HepG2 (cell line): ENCODE measurements around the gene EYA2. TPM values are rescaled to one million over a fixed set of nuclear protein-coding genes. Genes with fewer than 3 reads are reported as not detected.

Source experiments
- ATAC-seq: fragments of 200-7000 bp; cut with Tn5 transposase; 3 replicates; pipeline ENCODE4 v1.9.1; 2020; ENCODE audit warnings: mild to moderate bottlenecking, moderate library complexity
- BruUV-seq: library from RNA; stranded (reverse); fragments of 400-500 nt; replicated peaks from 2 replicates; lab custom pipeline; 2021; lab: Mats Ljungman, UMichigan
- CTCF ChIA-PET: fragments of 300-600 bp; formaldehyde crosslinking; extraction: SDS; loops from one replicate; lab custom pipeline; 2021; ENCODE audit warnings: low total read pairs, inconsistent platforms, low intra/inter-chr PET ratio; lab: Yijun Ruan, JAX
- POLR2A ChIA-PET: fragments of 350-600 bp; sonication (Branson Sonifier 250); formaldehyde crosslinking; loops from one replicate; lab custom pipeline; 2020; ENCODE audit warnings: antibody characterized with exemption, inconsistent platforms; lab: Yijun Ruan, JAX
- DNase-seq: peaks from one replicate; pipeline ENCODE4 v3.0.0-alpha.2; 2015; ENCODE audit warnings: low spot score
- FAIRE-seq: peaks from 3 replicates; lab custom pipeline; 2011; peaks lifted over from hg19 to GRCh38; lab: Jason Lieb, UNC
- H2AFZ ChIP-seq: one replicate; pipeline ENCODE4 v1.6.1; 2011; ENCODE audit warnings: low read length, inconsistent platforms
- H3K27ac ChIP-seq: fragments of 300-600 bp; 3 replicates; pipeline ENCODE4 v1.8.0; 2011; ENCODE audit warnings: mixed run types, mild to moderate bottlenecking, mixed read lengths, low read length, inconsistent platforms; ENCODE audit not compliant: insufficient read depth; ENCODE audit errors: extremely low read length
- H3K27me3 ChIP-seq, 2 experiments: fragments of 200-600 bp in 1 of 2; 2 replicates in 1 of 2; 3 replicates in 1 of 2; pipeline versions ENCODE4 v1.6.0 to v1.8.0; 2011; ENCODE audit warnings: low read length in 2 of 2, mild to moderate bottlenecking in 2 of 2, moderate library complexity in 2 of 2, inconsistent platforms in 1 of 2; ENCODE audit not compliant: insufficient read depth in 2 of 2, control insufficient read depth in 1 of 2
- H3K36me3 ChIP-seq, 2 experiments: fragments of 200-600 bp in 1 of 2; replicated peaks in 1 of 2; 2 replicates in 1 of 2; 3 replicates in 1 of 2; pipeline versions ENCODE4 v1.5.1 to v1.8.0; 2011; ENCODE audit warnings: low read length in 2 of 2, inconsistent platforms in 1 of 2; ENCODE audit not compliant: insufficient read depth in 2 of 2, control insufficient read depth in 1 of 2
- H3K4me1 ChIP-seq: 2 replicates; pipeline ENCODE4 v1.5.1; 2012; ENCODE audit warnings: low read length, inconsistent platforms; ENCODE audit not compliant: insufficient read depth
- H3K4me2 ChIP-seq: 2 replicates; pipeline ENCODE4 v1.6.0; 2011; ENCODE audit warnings: low read depth, low read length, inconsistent platforms
- H3K4me3 ChIP-seq, 3 experiments: fragments of 200-600 bp in 1 of 3; sonication (generic), shearing (Covaris generic) in 1 of 3; replicated peaks in 1 of 3; 2 replicates each; pipeline ENCODE4 v1.5.1; 2011 to 2016; ENCODE audit warnings: low read length in 3 of 3, inconsistent platforms in 2 of 3, low read depth in 2 of 3, mild to moderate bottlenecking in 2 of 3, control low read depth in 1 of 3, mixed read lengths in 1 of 3; ENCODE audit not compliant: insufficient read depth in 1 of 3
- H3K79me2 ChIP-seq: one replicate; pipeline ENCODE4 v1.6.1; 2011; ENCODE audit warnings: low read length, inconsistent platforms; ENCODE audit not compliant: insufficient read depth
- H3K9ac ChIP-seq: 2 replicates; pipeline ENCODE4 v1.6.0; 2011; ENCODE audit warnings: mild to moderate bottlenecking, low read depth, low read length, inconsistent platforms; ENCODE audit not compliant: insufficient read depth
- H3K9me3 ChIP-seq: 2 replicates; pipeline ENCODE4 v1.5.1; 2012; ENCODE audit warnings: mild to moderate bottlenecking, low read length
- H4K20me1 ChIP-seq: 2 replicates; pipeline ENCODE4 v1.6.0; 2011; ENCODE audit warnings: inconsistent platforms, mild to moderate bottlenecking, low read length, moderate library complexity; ENCODE audit not compliant: insufficient read depth
- AGO1 ChIP-seq: fragments of 200-400 bp; formaldehyde crosslinking; IDR thresholded peaks from 2 replicates; pipeline ENCODE4 v1.6.1; 2017; ENCODE audit warnings: mild to moderate bottlenecking, low read depth, low read length, moderate library complexity; ENCODE audit not compliant: poor library complexity, severe bottlenecking
- EZH2 ChIP-seq: conservative IDR thresholded peaks from 2 replicates; pipeline ENCODE4 v1.6.1; 2012; ENCODE audit warnings: mild to moderate bottlenecking, low read depth, low read length, moderate library complexity
- IRF2 ChIP-seq: IDR thresholded peaks from 2 replicates; pipeline ENCODE4 v1.6.1; 2018; ENCODE audit warnings: missing genetic modification reagents, missing compliant biosample characterization
- MBNL3 ChIP-seq: fragments of 250-450 bp; sonication (Bioruptor Pico); conservative IDR thresholded peaks from 2 replicates; pipeline ENCODE4 v1.8.0; 2022; ENCODE audit warnings: mild to moderate bottlenecking, inconsistent platforms
- NFYB ChIP-seq: sonication (generic); formaldehyde crosslinking; IDR thresholded peaks from 2 replicates; pipeline ENCODE4 v1.4.0; 2020; ENCODE audit warnings: missing genetic modification reagents
- ZBTB46 ChIP-seq: sonication (generic); formaldehyde crosslinking; IDR thresholded peaks from 2 replicates; pipeline ENCODE4 v1.4.0; 2020; ENCODE audit warnings: mild to moderate bottlenecking, missing genetic modification reagents, borderline replicate concordance
- WGBS: methylation state at CpG from one replicate; pipeline ENCODE4 v1.1.6; 2017; ENCODE audit warnings: low lambda C conversion rate; 5-methylcytosine and 5-hydroxymethylcytosine counted together
- in situ Hi-C: cut with HindIII; loops from 2 replicates; pipeline ENCODE4 v1.10.0; 2017; ENCODE audit warnings: low pct_unique_long_range_greater_than_20kb; ENCODE audit not compliant: extremely low pct_ligation_motif_present
- intact Hi-C: fragments of 100-400 bp; cut with micrococcal nuclease; formaldehyde crosslinking; loops from one replicate; pipeline ENCODE4 v1.10.0; 2022; ENCODE audit not compliant: unreplicated experiment
- polyA plus RNA-seq, 8 experiments: library from polyadenylated mRNA; depleted of rRNA in 3 of 8; stranded (reverse) in 7 of 8; unstranded in 1 of 8; fragments of >200 nt; fragmentation: Illumina TruSeq in 4 of 8; extraction: Trizol in 4 of 8; gene quantifications; 2 replicates each; pipeline versions ENCODE4 v1.2.1 to v1.2.3, GENCODE V29; 2011 to 2016; ENCODE audit warnings: low read depth in 4 of 8, missing spikeins in 1 of 8, mixed read lengths in 1 of 8; ENCODE audit not compliant: insufficient read depth in 1 of 8
- total RNA-seq, 5 experiments: library from RNA; depleted of rRNA; stranded (reverse); fragments of >200 nt; fragmentation: Illumina TruSeq; extraction: Trizol; gene quantifications; 2 replicates each; pipeline ENCODE4 v1.2.3, GENCODE V29; 2016; ENCODE audit warnings: low read depth in 1 of 5

EYA2 gene
- total and polyA plus RNA-seq, 2 of the 13 experiments (the other 11 are each of a cell fraction or from before 2014, with no cell fraction given) = not detected

DNA sequence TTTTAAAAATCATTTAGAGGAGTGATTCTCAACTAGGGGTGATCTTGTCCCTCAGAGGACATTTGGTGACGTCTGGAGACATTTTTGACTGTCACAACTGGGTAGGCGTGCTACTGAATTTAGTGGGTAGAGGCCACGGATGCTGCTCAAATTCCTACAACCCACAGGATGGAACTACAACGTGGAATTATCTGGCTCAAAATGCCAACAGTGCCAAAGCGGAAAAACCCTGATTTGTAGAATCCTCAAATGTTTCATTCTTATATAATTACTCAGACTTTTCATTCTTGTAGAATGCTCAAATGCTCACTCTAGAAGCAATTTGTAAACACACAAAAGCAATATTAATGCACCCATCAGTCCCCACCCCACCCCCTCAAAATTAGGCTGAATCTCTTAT lies 232.1 kb downstream of the EYA2 start (continued):
- TF ChIP-seq ZBTB46 (CRISPR knock-in tag) = no peak
- TF ChIP-seq AGO1 = no peak
- TF ChIP-seq MBNL3 (CRISPR knock-in tag) = no peak

GRCh38 chr20:47127546-47127945 lies 232.9 kb downstream of the EYA2 start:
- no TSS peak for BruUV-seq
- WGBS = 50% methylated on average over 5 of the region's 5 CpGs

DNA sequence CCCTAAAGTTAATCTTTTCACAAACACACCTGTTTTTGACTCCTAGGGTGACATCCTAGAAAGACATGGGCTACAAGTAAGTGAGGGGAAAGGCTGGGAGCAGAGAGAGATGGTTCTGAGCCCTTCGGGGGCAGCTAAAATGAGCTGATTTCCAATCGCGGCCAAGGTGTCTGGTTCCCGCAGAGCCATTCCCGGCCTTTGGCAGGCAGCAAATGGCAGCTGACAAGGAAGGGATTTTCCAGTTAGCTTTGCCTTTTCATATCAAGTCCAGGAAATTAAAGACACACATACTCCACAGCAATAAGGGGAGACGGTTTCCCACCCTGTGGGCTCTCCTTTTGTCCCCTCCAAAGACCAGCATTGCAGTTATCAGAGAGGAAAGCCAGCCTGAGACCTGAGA lies 233.4 kb downstream of the EYA2 start:
- ATAC-seq = no peak
- no peak overlapping the region for H3K9ac ChIP-seq

More at GRCh38 chr20:47127546-47127945, 232.9 kb downstream of the EYA2 start:
- ATAC-seq = no peak
- H3K9ac ChIP-seq = no peak overlapping the region
- peaks cover 6 to 21% of the 10 kb centered on the region in 2 experiments; a peak in 4 of 5 replicates for H3K27me3 ChIP-seq
- no peak for DNase-seq
- H3K4me3 ChIP-seq = no peak overlapping the region
- ChIA-PET CTCF (no interaction called here), POLR2A (no interaction called here)
- no peaks in the 10 kb centered on the region for H3K9me3 ChIP-seq
- no peaks in the 10 kb centered on the region for H3K4me1 ChIP-seq
- no peaks in the 10 kb centered on the region for H3K79me2 ChIP-seq
- no peaks in the 10 kb centered on the region for H4K20me1 ChIP-seq
- no peak overlapping the region for H2AFZ ChIP-seq
- no peak overlapping the region for H3K27ac ChIP-seq
- FAIRE-seq = no peak
- no peak overlapping the region for H3K4me2 ChIP-seq
- in situ Hi-C loops = no loop called here
- H3K36me3 ChIP-seq = no peaks in the 10 kb centered on the region
- TF ChIP-seq NFYB (CRISPR knock-in tag) = no peak
- intact Hi-C loops = no loop called here

More for the DNA sequence above, 233.4 kb downstream of the EYA2 start:
- whole genome bisulfite sequencing = 17% methylated on average over 6 of the region's 6 CpGs
- no peaks in the 10 kb centered on the region for H3K4me1 ChIP-seq
- in situ Hi-C loops = no loop called here
- CTCF ChIA-PET = no interaction called here
- no peak overlapping the region for H3K4me3 ChIP-seq
- H3K4me2 ChIP-seq = no peak overlapping the region
- no peaks in the 10 kb centered on the region for H3K36me3 ChIP-seq
- TF ChIP-seq IRF2 (CRISPR knock-in tag) (no peak), EZH2 (0 out of 2 replicates have a peak, but pooled peaks have one; percentile 21)
- BruUV-seq = no TSS peak
- no peak for FAIRE-seq
- no peak overlapping the region for H2AFZ ChIP-seq
- H3K79me2 ChIP-seq = no peaks in the 10 kb centered on the region
- no peaks in the 10 kb centered on the region for H3K9me3 ChIP-seq
- POLR2A ChIA-PET = no interaction called here
- DNase-seq = no peak
- intact Hi-C loops = no loop called here
- H3K27me3 ChIP-seq = peaks cover 7 to 24% of the 10 kb centered on the region in 2 experiments; a peak in 4 of 5 replicates
- no peaks in the 10 kb centered on the region for H4K20me1 ChIP-seq
- no peak overlapping the region for H3K27ac ChIP-seq
